ENCODE measurements around the gene SCGB3A1. TPM values are rescaled to one million over a fixed set of nuclear protein-coding genes. Genes with fewer than 3 reads are reported as not detected.

SCGB3A1 gene
- total and polyA plus RNA-seq, 9 of the 15 experiments (the other 6 are each of a cell fraction or from before 2014, with no cell fraction given): 0.33 TPM; not detected in 8

DNA sequence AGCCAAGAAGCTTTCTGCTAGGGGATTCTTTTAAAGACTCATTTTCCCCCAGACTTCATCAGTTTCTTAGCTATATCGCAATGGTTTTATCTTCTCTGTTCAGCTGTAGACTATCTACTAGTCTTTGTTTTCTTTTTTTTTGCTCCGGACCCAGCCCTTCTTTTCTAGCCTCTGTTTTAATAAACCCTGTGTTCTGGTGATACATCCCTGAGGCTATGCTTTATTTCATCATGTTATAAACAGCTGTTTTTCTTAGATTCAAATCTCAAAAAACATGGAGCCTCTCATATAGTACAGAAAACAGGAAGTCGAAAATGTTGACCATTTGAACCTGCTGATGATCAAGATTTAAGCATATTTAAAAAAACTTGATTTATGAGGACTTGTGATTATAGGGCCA is 37.8 kb downstream of the SCGB3A1 start (continued):
- TF ChIP-seq, protein P1, sequence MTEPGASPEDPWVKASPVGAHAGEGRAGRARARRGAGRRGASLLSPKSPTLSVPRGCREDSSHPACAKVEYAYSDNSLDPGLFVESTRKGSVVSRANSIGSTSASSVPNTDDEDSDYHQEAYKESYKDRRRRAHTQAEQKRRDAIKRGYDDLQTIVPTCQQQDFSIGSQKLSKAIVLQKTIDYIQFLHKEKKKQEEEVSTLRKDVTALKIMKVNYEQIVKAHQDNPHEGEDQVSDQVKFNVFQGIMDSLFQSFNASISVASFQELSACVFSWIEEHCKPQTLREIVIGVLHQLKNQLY (CRISPR knock-in tag; conservative IDR thresholded peaks at IDR 0.05): no peak
- TF ChIP-seq, protein P2, sequence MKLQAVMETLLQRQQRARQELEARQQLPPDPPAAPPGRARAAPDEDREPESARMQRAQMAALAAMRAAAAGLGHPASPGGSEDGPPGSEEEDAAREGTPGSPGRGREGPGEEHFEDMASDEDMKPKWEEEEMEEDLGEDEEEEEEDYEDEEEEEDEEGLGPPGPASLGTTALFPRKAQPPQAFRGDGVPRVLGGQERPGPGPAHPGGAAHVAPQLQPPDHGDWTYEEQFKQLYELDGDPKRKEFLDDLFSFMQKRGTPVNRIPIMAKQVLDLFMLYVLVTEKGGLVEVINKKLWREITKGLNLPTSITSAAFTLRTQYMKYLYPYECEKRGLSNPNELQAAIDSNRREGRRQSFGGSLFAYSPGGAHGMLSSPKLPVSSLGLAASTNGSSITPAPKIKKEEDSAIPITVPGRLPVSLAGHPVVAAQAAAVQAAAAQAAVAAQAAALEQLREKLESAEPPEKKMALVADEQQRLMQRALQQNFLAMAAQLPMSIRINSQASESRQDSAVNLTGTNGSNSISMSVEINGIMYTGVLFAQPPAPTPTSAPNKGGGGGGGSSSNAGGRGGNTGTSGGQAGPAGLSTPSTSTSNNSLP (IDR thresholded peaks at IDR 0.05; ENCODE audit: borderline replicate concordance, low read depth, low read length): no peak
- TF ChIP-seq SPI1 (IDR thresholded peaks at IDR 0.05; ENCODE audit: borderline replicate concordance, low read depth, low read length): peak; percentile 84
- no peak for TF ChIP-seq KDM1A (IDR thresholded peaks at IDR 0.05)
- TF ChIP-seq CXXC5 (CRISPR knock-in tag; IDR thresholded peaks at IDR 0.05): no peak
- TF ChIP-seq ZNF76 (CRISPR knock-in tag; IDR thresholded peaks at IDR 0.05; ENCODE audit: borderline replicate concordance): no peak
- TF ChIP-seq SP1 (CRISPR knock-in tag; IDR thresholded peaks at IDR 0.05): no peak
- peak; percentile 89 to 91 for TF ChIP-seq FOXK2 (conservative IDR thresholded peaks at IDR 0.05 in 1 of 2, IDR thresholded peaks at IDR 0.05 in 1 of 2; ENCODE audit: low read depth in 2 of 2)
- peak; percentile 44; the same call in 1 of the 2 replicates for TF ChIP-seq GATA2 (CRISPR knock-in tag; IDR thresholded peaks at IDR 0.05)
- TF ChIP-seq, protein P3, sequence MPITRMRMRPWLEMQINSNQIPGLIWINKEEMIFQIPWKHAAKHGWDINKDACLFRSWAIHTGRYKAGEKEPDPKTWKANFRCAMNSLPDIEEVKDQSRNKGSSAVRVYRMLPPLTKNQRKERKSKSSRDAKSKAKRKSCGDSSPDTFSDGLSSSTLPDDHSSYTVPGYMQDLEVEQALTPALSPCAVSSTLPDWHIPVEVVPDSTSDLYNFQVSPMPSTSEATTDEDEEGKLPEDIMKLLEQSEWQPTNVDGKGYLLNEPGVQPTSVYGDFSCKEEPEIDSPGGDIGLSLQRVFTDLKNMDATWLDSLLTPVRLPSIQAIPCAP (CRISPR knock-in tag; IDR thresholded peaks at IDR 0.05; ENCODE audit: borderline replicate concordance): no peak
- no peak for TF ChIP-seq ZNF668 (CRISPR knock-in tag; IDR thresholded peaks at IDR 0.05)
- no peak for TF ChIP-seq NRF1 (conservative IDR thresholded peaks at IDR 0.05 in 1 of 2, IDR thresholded peaks at IDR 0.05 in 1 of 2)
- no peak for TF ChIP-seq ZNF274 (IDR thresholded peaks at IDR 0.05; ENCODE audit: borderline replicate concordance, low read depth, low read length)
- no peak for TF ChIP-seq MAFF (IDR thresholded peaks at IDR 0.05; ENCODE audit: low read length)
- TF ChIP-seq MTA1 (IDR thresholded peaks at IDR 0.05; ENCODE audit: borderline replicate concordance): no peak
- no peak for TF ChIP-seq MTA3 (IDR thresholded peaks at IDR 0.05; ENCODE audit: borderline replicate concordance)
- TF ChIP-seq CHCHD3 (CRISPR knock-in tag; IDR thresholded peaks at IDR 0.05): no peak
- no peak for TF ChIP-seq SAP30 (IDR thresholded peaks at IDR 0.05; ENCODE audit: borderline replicate concordance, insufficient read depth, low read depth, low read length, poor library complexity, severe bottlenecking)
- TF ChIP-seq SMARCB1 (IDR thresholded peaks at IDR 0.05; ENCODE audit: insufficient read length, low read depth): no peak
- TF ChIP-seq, protein P4, sequence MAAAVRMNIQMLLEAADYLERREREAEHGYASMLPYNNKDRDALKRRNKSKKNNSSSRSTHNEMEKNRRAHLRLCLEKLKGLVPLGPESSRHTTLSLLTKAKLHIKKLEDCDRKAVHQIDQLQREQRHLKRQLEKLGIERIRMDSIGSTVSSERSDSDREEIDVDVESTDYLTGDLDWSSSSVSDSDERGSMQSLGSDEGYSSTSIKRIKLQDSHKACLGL (CRISPR knock-in tag; IDR thresholded peaks at IDR 0.05; ENCODE audit: borderline replicate concordance, poor library complexity, severe bottlenecking): no peak
- TF ChIP-seq POLR3G (IDR thresholded peaks at IDR 0.05; ENCODE audit: extremely low read depth, insufficient read length, insufficient replicate concordance): no peak
- TF ChIP-seq ZNF212 (CRISPR knock-in tag; IDR thresholded peaks at IDR 0.05): no peak
- TF ChIP-seq NFIX (CRISPR knock-in tag; IDR thresholded peaks at IDR 0.05; ENCODE audit: low read depth): no peak
- TF ChIP-seq, protein P5, sequence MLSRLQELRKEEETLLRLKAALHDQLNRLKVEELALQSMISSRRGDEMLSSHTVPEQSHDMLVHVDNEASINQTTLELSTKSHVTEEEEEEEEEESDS (CRISPR knock-in tag; IDR thresholded peaks at IDR 0.05): no peak
- TF ChIP-seq U2AF1 (optimal IDR thresholded peaks at IDR 0.05; ENCODE audit: low read depth, low read length): no peak
- 0 out of 2 replicates have a peak, but pooled peaks have one; percentile 40 for TF ChIP-seq KLF16 (IDR thresholded peaks at IDR 0.05)
- no peak for TF ChIP-seq ZNF174 (CRISPR knock-in tag; IDR thresholded peaks at IDR 0.05)
